HepG2 (cell line): ENCODE data around the gene SYS1. TPM values are rescaled to one million over a fixed set of nuclear protein-coding genes. Genes with fewer than 3 reads are reported as not detected.

Source experiments
- HOXA3 ChIP-seq: sonication (generic); formaldehyde crosslinking; IDR thresholded peaks from 2 replicates; pipeline ENCODE4 v1.5.0; 2020; ENCODE audit warnings: missing genetic modification reagents
- MBNL3 ChIP-seq: fragments of 250-450 bp; sonication (Bioruptor Pico); conservative IDR thresholded peaks from 2 replicates; pipeline ENCODE4 v1.8.0; 2022; ENCODE audit warnings: mild to moderate bottlenecking, inconsistent platforms
- NBN ChIP-seq: fragments of 450-650 bp; conservative IDR thresholded peaks from 2 replicates; pipeline ENCODE4 v1.6.1; 2017
- PHF20 ChIP-seq: sonication (generic); formaldehyde crosslinking; IDR thresholded peaks from 2 replicates; pipeline ENCODE4 v1.5.0; 2020; ENCODE audit warnings: mild to moderate bottlenecking, missing genetic modification reagents
- SNAI1 ChIP-seq: sonication (generic); formaldehyde crosslinking; IDR thresholded peaks from 2 replicates; pipeline ENCODE4 v1.5.0; 2020; ENCODE audit warnings: mild to moderate bottlenecking, missing genetic modification reagents, borderline replicate concordance
- TEAD2 ChIP-seq: sonication (generic); formaldehyde crosslinking; IDR thresholded peaks from 2 replicates; pipeline ENCODE4 v1.9.0; 2021; ENCODE audit warnings: missing genetic modification reagents
- ZNF431 ChIP-seq: sonication (generic); formaldehyde crosslinking; IDR thresholded peaks from 2 replicates; pipeline ENCODE4 v1.9.0; 2022; ENCODE audit warnings: missing genetic modification reagents, low read depth, mild to moderate bottlenecking, borderline replicate concordance
- ZNF513 ChIP-seq: sonication (generic); formaldehyde crosslinking; conservative IDR thresholded peaks from 2 replicates; pipeline ENCODE4 v1.5.0; 2020; ENCODE audit warnings: missing genetic modification reagents
- ZNF576 ChIP-seq: sonication (generic); formaldehyde crosslinking; IDR thresholded peaks from 2 replicates; pipeline ENCODE4 v1.4.0; 2020; ENCODE audit warnings: mild to moderate bottlenecking, missing genetic modification reagents
- ZNF777 ChIP-seq: sonication (generic); formaldehyde crosslinking; IDR thresholded peaks from 2 replicates; pipeline ENCODE4 v1.4.0; 2020; ENCODE audit warnings: missing genetic modification reagents
- ZNF782 ChIP-seq: sonication (generic); formaldehyde crosslinking; IDR thresholded peaks from 2 replicates; pipeline ENCODE4 v1.4.0; 2020; ENCODE audit warnings: missing genetic modification reagents, mild to moderate bottlenecking, borderline replicate concordance
- polyA plus RNA-seq, 8 experiments: library from polyadenylated mRNA; depleted of rRNA in 3 of 8; stranded (reverse) in 7 of 8; unstranded in 1 of 8; fragments of >200 nt; fragmentation: Illumina TruSeq in 4 of 8; extraction: Trizol in 4 of 8; gene quantifications; 2 replicates each; pipeline versions ENCODE4 v1.2.1 to v1.2.3, GENCODE V29; 2011 to 2016; ENCODE audit warnings: low read depth in 4 of 8, missing spikeins in 1 of 8, mixed read lengths in 1 of 8; ENCODE audit not compliant: insufficient read depth in 1 of 8
- total RNA-seq, 5 experiments: library from RNA; depleted of rRNA; stranded (reverse); fragments of >200 nt; fragmentation: Illumina TruSeq; extraction: Trizol; gene quantifications; 2 replicates each; pipeline ENCODE4 v1.2.3, GENCODE V29; 2016; ENCODE audit warnings: low read depth in 1 of 5
- TF ChIP-seq, protein P1 (sequence below): sonication (generic); formaldehyde crosslinking; IDR thresholded peaks from 2 replicates; pipeline ENCODE4 v1.5.1; 2020; ENCODE audit warnings: missing genetic modification reagents, mild to moderate bottlenecking, borderline replicate concordance
- TF ChIP-seq, protein P2 (sequence below): sonication (generic); formaldehyde crosslinking; IDR thresholded peaks from 2 replicates; pipeline ENCODE4 v1.5.0; 2020; ENCODE audit warnings: mild to moderate bottlenecking, missing genetic modification reagents
- TF ChIP-seq, protein P3 (sequence below): sonication (generic); formaldehyde crosslinking; IDR thresholded peaks from 2 replicates; pipeline ENCODE4 v1.4.0; 2020; ENCODE audit warnings: missing genetic modification reagents
- TF ChIP-seq, protein P4 (sequence below): IDR thresholded peaks from 2 replicates; pipeline ENCODE4 v1.6.1; 2016; ENCODE audit warnings: low read depth, control low read depth

The SYS1 gene
- total and polyA plus RNA-seq, 2 of the 13 experiments (the other 11 are each of a cell fraction or from before 2014, with no cell fraction given), result 38.3 to 65.6 TPM

DNA sequence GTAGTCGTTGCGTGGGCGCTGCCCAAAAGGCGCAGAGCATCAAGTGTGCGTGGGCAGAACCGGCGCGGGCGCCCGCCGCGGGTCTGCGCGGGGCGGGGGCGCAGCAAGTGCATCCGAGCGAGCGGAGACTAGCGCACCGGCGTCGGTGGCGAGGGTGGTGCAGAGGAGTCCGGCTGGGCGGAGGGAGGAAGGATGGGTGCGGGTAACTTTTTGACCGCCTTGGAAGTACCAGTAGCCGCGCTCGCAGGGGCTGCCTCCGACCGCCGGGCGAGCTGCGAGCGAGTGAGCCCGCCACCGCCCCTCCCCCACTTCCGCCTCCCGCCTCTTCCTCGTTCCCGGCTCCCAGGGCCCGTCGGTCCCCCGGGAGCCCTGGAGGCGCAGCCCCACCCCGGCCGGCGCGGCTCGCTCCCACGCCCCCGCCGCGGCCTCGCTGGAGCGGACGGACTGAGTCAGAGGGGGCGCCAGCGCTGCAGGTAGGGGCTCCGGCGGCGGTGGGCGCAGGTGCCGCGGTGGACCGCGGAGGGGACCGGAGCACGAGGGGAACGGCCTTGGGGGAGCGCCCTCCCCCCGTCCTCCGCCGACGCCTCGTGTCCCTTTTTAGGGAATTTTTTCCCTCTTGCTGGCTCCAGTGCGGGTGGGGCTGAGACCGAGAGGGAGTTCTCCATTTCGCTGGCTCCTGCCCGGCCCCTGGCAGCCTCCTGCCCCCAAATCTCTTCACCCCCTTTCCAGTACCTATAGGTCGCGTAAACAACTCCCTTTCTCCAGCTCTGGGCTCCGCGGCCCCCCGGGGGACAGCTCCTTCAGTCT is 43.5 kb downstream of the SYS1 start (continued):
- TF ChIP-seq ZNF513 (CRISPR knock-in tag), result 0 out of 2 replicates have a peak, but pooled peaks have one; percentile 59
- TF ChIP-seq, protein P1, sequence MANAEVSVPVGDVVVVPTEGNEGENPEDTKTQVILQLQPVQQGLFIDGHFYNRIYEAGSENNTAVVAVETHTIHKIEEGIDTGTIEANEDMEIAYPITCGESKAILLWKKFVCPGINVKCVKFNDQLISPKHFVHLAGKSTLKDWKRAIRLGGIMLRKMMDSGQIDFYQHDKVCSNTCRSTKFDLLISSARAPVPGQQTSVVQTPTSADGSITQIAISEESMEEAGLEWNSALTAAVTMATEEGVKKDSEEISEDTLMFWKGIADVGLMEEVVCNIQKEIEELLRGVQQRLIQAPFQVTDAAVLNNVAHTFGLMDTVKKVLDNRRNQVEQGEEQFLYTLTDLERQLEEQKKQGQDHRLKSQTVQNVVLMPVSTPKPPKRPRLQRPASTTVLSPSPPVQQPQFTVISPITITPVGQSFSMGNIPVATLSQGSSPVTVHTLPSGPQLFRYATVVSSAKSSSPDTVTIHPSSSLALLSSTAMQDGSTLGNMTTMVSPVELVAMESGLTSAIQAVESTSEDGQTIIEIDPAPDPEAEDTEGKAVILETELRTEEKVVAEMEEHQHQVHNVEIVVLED, result no peak
- TF ChIP-seq NBN, result no peak
- TF ChIP-seq ZNF782 (CRISPR knock-in tag), result no peak; the same call in 1 of the 2 replicates
- no peak for TF ChIP-seq SNAI1 (CRISPR knock-in tag)
- TF ChIP-seq, protein P2, sequence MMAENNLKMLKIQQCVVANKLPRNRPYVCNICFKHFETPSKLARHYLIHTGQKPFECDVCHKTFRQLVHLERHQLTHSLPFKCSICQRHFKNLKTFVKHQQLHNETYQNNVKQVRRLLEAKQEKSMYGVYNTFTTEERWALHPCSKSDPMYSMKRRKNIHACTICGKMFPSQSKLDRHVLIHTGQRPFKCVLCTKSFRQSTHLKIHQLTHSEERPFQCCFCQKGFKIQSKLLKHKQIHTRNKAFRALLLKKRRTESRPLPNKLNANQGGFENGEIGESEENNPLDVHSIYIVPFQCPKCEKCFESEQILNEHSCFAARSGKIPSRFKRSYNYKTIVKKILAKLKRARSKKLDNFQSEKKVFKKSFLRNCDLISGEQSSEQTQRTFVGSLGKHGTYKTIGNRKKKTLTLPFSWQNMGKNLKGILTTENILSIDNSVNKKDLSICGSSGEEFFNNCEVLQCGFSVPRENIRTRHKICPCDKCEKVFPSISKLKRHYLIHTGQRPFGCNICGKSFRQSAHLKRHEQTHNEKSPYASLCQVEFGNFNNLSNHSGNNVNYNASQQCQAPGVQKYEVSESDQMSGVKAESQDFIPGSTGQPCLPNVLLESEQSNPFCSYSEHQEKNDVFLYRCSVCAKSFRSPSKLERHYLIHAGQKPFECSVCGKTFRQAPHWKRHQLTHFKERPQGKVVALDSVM, result no peak
- TF ChIP-seq ZNF576, result no peak
- peak; percentile 53; the same call in 1 of the 2 replicates for TF ChIP-seq PHF20 (CRISPR knock-in tag)
- TF ChIP-seq ZNF431 (CRISPR knock-in tag), result no peak
- TF ChIP-seq, protein P3, sequence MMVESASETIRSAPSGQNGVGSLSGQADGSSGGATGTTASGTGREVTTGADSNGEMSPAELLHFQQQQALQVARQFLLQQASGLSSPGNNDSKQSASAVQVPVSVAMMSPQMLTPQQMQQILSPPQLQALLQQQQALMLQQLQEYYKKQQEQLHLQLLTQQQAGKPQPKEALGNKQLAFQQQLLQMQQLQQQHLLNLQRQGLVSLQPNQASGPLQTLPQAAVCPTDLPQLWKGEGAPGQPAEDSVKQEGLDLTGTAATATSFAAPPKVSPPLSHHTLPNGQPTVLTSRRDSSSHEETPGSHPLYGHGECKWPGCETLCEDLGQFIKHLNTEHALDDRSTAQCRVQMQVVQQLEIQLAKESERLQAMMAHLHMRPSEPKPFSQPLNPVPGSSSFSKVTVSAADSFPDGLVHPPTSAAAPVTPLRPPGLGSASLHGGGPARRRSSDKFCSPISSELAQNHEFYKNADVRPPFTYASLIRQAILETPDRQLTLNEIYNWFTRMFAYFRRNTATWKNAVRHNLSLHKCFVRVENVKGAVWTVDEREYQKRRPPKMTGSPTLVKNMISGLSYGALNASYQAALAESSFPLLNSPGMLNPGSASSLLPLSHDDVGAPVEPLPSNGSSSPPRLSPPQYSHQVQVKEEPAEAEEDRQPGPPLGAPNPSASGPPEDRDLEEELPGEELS (CRISPR knock-in tag), result no peak
- TF ChIP-seq ZNF777, result peak; percentile 95
- TF ChIP-seq, protein P4, sequence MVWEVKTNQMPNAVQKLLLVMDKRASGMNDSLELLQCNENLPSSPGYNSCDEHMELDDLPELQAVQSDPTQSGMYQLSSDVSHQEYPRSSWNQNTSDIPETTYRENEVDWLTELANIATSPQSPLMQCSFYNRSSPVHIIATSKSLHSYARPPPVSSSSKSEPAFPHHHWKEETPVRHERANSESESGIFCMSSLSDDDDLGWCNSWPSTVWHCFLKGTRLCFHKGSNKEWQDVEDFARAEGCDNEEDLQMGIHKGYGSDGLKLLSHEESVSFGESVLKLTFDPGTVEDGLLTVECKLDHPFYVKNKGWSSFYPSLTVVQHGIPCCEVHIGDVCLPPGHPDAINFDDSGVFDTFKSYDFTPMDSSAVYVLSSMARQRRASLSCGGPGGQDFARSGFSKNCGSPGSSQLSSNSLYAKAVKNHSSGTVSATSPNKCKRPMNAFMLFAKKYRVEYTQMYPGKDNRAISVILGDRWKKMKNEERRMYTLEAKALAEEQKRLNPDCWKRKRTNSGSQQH, result no peak
- no peak for TF ChIP-seq TEAD2 (CRISPR knock-in tag)
- TF ChIP-seq MBNL3 (CRISPR knock-in tag), result no peak
- peak; percentile 54; the same call in 1 of the 2 replicates for TF ChIP-seq HOXA3
